IMR-90 (cell line): ENCODE results near the gene CUL9. TPM values are rescaled to one million over a fixed set of nuclear protein-coding genes. Genes with fewer than 3 reads are reported as not detected.
A peak's percentile ranks its signal among the peaks of the same experiment; 100 is the strongest.

Experiments
- ATAC-seq: fragments of 200-7000 bp; cut with Tn5 transposase; 2 replicates; pipeline ENCODE4 v1.9.1; 2020; ENCODE audit warnings: low read depth, mild to moderate bottlenecking, moderate library complexity
- BruUV-seq: library from RNA; stranded (reverse); fragments of 400-500 nt; replicated peaks from 2 replicates; lab custom pipeline; 2021; lab: Mats Ljungman, UMichigan
- CTCF ChIA-PET: fragments of 300-600 bp; formaldehyde crosslinking; extraction: SDS; loops from one replicate; lab custom pipeline; 2021; ENCODE audit warnings: antibody characterized with exemption; lab: Yijun Ruan, JAX
- POLR2A ChIA-PET: fragments of 300-600 bp; sonication (Branson Sonifier 250); formaldehyde crosslinking; loops from one replicate; lab custom pipeline; 2022; ENCODE audit warnings: antibody characterized with exemption; ENCODE audit not compliant: unreplicated experiment; lab: Charles Lee
- DNase-seq: peaks from one replicate; pipeline ENCODE4 v3.0.0; 2013
- H2AFZ ChIP-seq: replicated peaks from 2 replicates; pipeline ENCODE3; 2013; ENCODE audit warnings: low read length, mild to moderate bottlenecking; ENCODE audit not compliant: poor library complexity
- H2AK5ac ChIP-seq: 2 replicates; pipeline ENCODE4 v1.6.1; 2013; ENCODE audit warnings: low read depth, low read length, inconsistent platforms
- H2AK9ac ChIP-seq: replicated peaks from 2 replicates; pipeline ENCODE3; 2013; ENCODE audit warnings: mild to moderate bottlenecking, low read depth, low read length, moderate library complexity; ENCODE audit not compliant: poor library complexity
- H2BK120ac ChIP-seq: 2 replicates; pipeline ENCODE4 v1.6.1; 2013; ENCODE audit warnings: low read depth, low read length, inconsistent platforms
- H2BK15ac ChIP-seq: 3 replicates; pipeline ENCODE4 v1.6.1; 2013; ENCODE audit warnings: low read depth, low read length, inconsistent platforms
- H2BK20ac ChIP-seq: 2 replicates; pipeline ENCODE4 v1.6.1; 2013; ENCODE audit warnings: low read depth, mild to moderate bottlenecking, inconsistent platforms, low read length, moderate library complexity
- H2BK5ac ChIP-seq: 2 replicates; pipeline ENCODE4 v1.6.1; 2013; ENCODE audit warnings: mild to moderate bottlenecking, low read depth, low read length, inconsistent platforms; ENCODE audit not compliant: poor library complexity, severe bottlenecking
- H3K14ac ChIP-seq: replicated peaks from 2 replicates; pipeline ENCODE4 v1.6.1; 2013; ENCODE audit warnings: low read depth, low read length, inconsistent platforms
- H3K18ac ChIP-seq: 2 replicates; pipeline ENCODE4 v1.6.1; 2013; ENCODE audit warnings: low read depth, low read length, control low read depth
- H3K23ac ChIP-seq: 2 replicates; pipeline ENCODE4 v1.6.1; 2013; ENCODE audit warnings: low read depth, low read length, inconsistent platforms
- H3K27ac ChIP-seq: 2 replicates; pipeline ENCODE4 v1.5.1; 2013; ENCODE audit warnings: mild to moderate bottlenecking, control low read depth, low read length; ENCODE audit not compliant: insufficient read depth
- H3K27me3 ChIP-seq: 2 replicates; pipeline ENCODE4 v1.6.1; 2013; ENCODE audit warnings: low read length; ENCODE audit not compliant: control insufficient read depth, insufficient read depth
- H3K36me3 ChIP-seq: 2 replicates; pipeline ENCODE4 v1.6.1; 2013; ENCODE audit warnings: low read length, mixed read lengths; ENCODE audit not compliant: control insufficient read depth, insufficient read depth
- H3K4ac ChIP-seq: 2 replicates; pipeline ENCODE4 v1.6.1; 2013; ENCODE audit warnings: low read depth, low read length, inconsistent platforms
- H3K4me1 ChIP-seq: 2 replicates; pipeline ENCODE4 v1.6.1; 2013; ENCODE audit warnings: low read length, mixed read lengths; ENCODE audit not compliant: control insufficient read depth, insufficient read depth
- H3K4me2 ChIP-seq: 2 replicates; pipeline ENCODE4 v1.6.1; 2013; ENCODE audit warnings: low read depth, mild to moderate bottlenecking, control low read depth, low read length, moderate library complexity
- H3K4me3 ChIP-seq: 2 replicates; pipeline ENCODE4 v1.5.1; 2013; ENCODE audit warnings: low read depth, mild to moderate bottlenecking, control low read depth, low read length, moderate library complexity; ENCODE audit not compliant: insufficient read depth
- H3K56ac ChIP-seq: 2 replicates; pipeline ENCODE4 v1.6.1; 2013; ENCODE audit warnings: low read length, inconsistent platforms; ENCODE audit not compliant: insufficient read depth; ENCODE audit errors: extremely low read depth
- H3K79me1 ChIP-seq, 2 experiments: 2 replicates each; pipeline ENCODE4 v1.6.1; 2013; ENCODE audit warnings: low read length in 2 of 2, inconsistent platforms in 1 of 2, low read depth in 1 of 2
- H3K9ac ChIP-seq: 2 replicates; pipeline ENCODE4 v1.6.1; 2013; ENCODE audit warnings: low read depth, low read length, control low read depth
- H3K9me1 ChIP-seq: 2 replicates; pipeline ENCODE4 v1.6.1; 2013; ENCODE audit warnings: low read length, inconsistent platforms; ENCODE audit not compliant: insufficient read depth
- H3K9me3 ChIP-seq: 2 replicates; pipeline ENCODE4 v1.6.1; 2013; ENCODE audit warnings: low read length; ENCODE audit not compliant: control insufficient read depth, insufficient read depth
- H4K20me1 ChIP-seq: 2 replicates; pipeline ENCODE4 v1.6.1; 2013; ENCODE audit warnings: low read length, inconsistent platforms; ENCODE audit not compliant: insufficient read depth
- H4K5ac ChIP-seq: 2 replicates; pipeline ENCODE4 v1.6.1; 2013; ENCODE audit warnings: mild to moderate bottlenecking, low read depth, low read length, control low read depth
- H4K8ac ChIP-seq, 2 experiments: 2 replicates each; pipeline ENCODE4 v1.6.1; 2013; ENCODE audit warnings: low read depth in 2 of 2, low read length in 2 of 2, control low read depth in 1 of 2, inconsistent platforms in 1 of 2
- H4K91ac ChIP-seq: 2 replicates; pipeline ENCODE4 v1.6.1; 2013; ENCODE audit warnings: low read depth, low read length, inconsistent platforms; ENCODE audit not compliant: insufficient read depth
- CHD1 ChIP-seq: IDR thresholded peaks from 2 replicates; pipeline ENCODE4 v1.6.1; 2012; ENCODE audit warnings: low read depth, low read length, improper control_type of control experiment
- MAFK ChIP-seq: IDR thresholded peaks from 2 replicates; pipeline ENCODE4 v1.6.1; 2012; ENCODE audit warnings: low read depth, low read length, improper control_type of control experiment
- RAD21 ChIP-seq: IDR thresholded peaks from 2 replicates; pipeline ENCODE4 v1.6.1; 2012; ENCODE audit warnings: low read length, improper control_type of control experiment
- SMC3 ChIP-seq: fragments of 150-350 bp; IDR thresholded peaks from 2 replicates; pipeline ENCODE4 v1.6.1; 2016; ENCODE audit warnings: low read depth, mild to moderate bottlenecking, antibody characterized with exemption, low read length, moderate library complexity
- WGBS, 2 experiments: methylation state at CpG; one replicate each; pipeline versions ENCODE4 v1.1.5 to v1.1.7; 2013; ENCODE audit warnings: missing lambda C conversion rate in 2 of 2; ENCODE audit not compliant: insufficient read length in 1 of 2; ENCODE audit errors: extremely low coverage in 2 of 2; 5-methylcytosine and 5-hydroxymethylcytosine counted together
- dilution Hi-C: fragments of 300-500 bp; cut with HindIII; formaldehyde crosslinking; loops from one replicate; pipeline ENCODE4 v1.14.3; 2018; ENCODE audit warnings: low sequenced_read_pairs; ENCODE audit not compliant: unreplicated experiment
- in situ Hi-C: fragments of 300-500 bp; cut with MboI; formaldehyde crosslinking; loops from 3 replicates; pipeline ENCODE4 v1.14.3; 2019; ENCODE audit warnings: low sequenced_read_pairs, inconsistent platforms, mixed read lengths
- intact Hi-C: fragments of 100-400 bp; cut with micrococcal nuclease; formaldehyde crosslinking; loops from 2 replicates; pipeline ENCODE4 v1.10.0; 2022
- polyA plus RNA-seq, 3 experiments: library from polyadenylated mRNA; depleted of rRNA; stranded (reverse); fragments of >200 nt; gene quantifications; 2 replicates each; pipeline ENCODE4 v1.2.3, GENCODE V29; 2012; ENCODE audit warnings: low replicate concordance in 1 of 3
- total RNA-seq: library from RNA; depleted of rRNA; stranded (reverse); fragments of >200 nt; gene quantifications from 2 replicates; pipeline ENCODE4 v1.2.3, GENCODE V29; 2012
- TF ChIP-seq, protein P1 (sequence below): fragments of 150-350 bp; IDR thresholded peaks from 2 replicates; pipeline ENCODE4 v1.6.1; 2016; ENCODE audit warnings: low read depth, mild to moderate bottlenecking, low read length, moderate library complexity, borderline replicate concordance
- TF ChIP-seq, protein P2 (sequence below): fragments of 150-350 bp; IDR thresholded peaks from 2 replicates; pipeline ENCODE4 v1.6.1; 2017; ENCODE audit warnings: mild to moderate bottlenecking, antibody characterized with exemption, low read length, low read depth

Gene CUL9
- total and polyA plus RNA-seq, 2 of the 4 experiments (the other 2 are of a cell fraction), result 7.7 to 19.5 TPM

DNA sequence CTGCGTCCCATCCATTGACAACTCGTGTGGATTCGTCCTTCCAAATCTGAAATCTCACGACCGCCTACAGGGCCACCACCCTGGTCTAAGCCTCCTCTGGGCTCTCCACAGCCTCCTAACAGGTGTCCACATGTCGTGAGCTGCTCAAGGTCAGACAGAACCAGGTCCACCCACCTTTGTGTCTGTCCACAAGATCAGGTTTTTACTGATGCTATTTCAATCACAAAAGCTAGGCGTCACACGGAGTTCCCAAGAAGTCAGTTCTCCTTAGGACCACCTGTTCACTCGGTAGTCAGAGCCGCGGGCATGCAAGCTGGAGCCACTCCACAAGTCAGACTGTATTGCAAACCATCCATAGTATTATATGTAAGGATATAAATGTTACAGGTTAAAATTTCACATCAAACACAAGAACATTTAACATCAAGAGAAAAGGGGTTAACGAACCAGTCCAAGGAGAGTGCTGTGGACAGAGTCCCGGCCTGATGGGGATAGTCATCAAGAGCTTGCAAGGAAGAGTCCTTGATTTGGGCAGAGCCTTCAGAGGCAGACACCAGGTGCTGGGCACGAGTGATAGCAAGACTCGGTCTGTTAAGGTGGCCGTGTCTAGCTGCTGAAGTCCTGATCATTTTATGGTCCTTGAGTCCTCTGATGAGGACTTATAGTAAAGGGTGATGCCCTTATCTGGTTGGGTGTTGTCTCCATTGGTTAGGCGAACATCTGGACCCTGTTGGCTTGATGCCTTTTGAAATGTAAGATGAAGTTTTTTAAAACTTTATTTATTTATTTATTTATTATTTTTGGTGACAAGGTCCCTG, 48.0 kb downstream of the CUL9 start:
- no peaks in the 10 kb centered on the region for H3K9me3 ChIP-seq
- H3K56ac ChIP-seq, result no peak overlapping the region
- peak overlapping the region; percentile 33 to 91; a peak in 3 of 4 replicates for H4K8ac ChIP-seq
- peak overlapping the region; percentile 96 for H2AFZ ChIP-seq
- H2BK20ac ChIP-seq, result no peak overlapping the region
- H3K18ac ChIP-seq, result no peak overlapping the region
- H3K27me3 ChIP-seq, result peaks cover 21% of the 10 kb centered on the region
- H3K4me2 ChIP-seq, result peak overlapping the region; percentile 91
- no peak overlapping the region for H2BK15ac ChIP-seq
- H3K4me3 ChIP-seq, result no peak overlapping the region
- dilution Hi-C loops (no loop called here), intact Hi-C loops (loop anchor here (1.0 kb wide), 1 partner anchor 104 kb away; no protein-coding TSS in a partner anchor), in situ Hi-C loops (no loop called here)
- peaks cover 4% of the 10 kb centered on the region; the same call in 1 of the 2 replicates for H3K36me3 ChIP-seq
- H3K23ac ChIP-seq, result no peak overlapping the region; the same call in 1 of the 2 replicates
- ATAC-seq (no peak), DNase-seq (no peak)
- no peaks in the 10 kb centered on the region for H4K20me1 ChIP-seq
- H3K79me1 ChIP-seq, result peaks cover 0 to 8% of the 10 kb centered on the region in 2 experiments; a peak in 2 of 4 replicates
- H2BK5ac ChIP-seq, result no peak overlapping the region
- peak overlapping the region; percentile 70 for H2AK9ac ChIP-seq
- WGBS, 2 experiments, result 61% methylated on average over 7 of the region's 17 CpGs; no CpG with 5 or more reads in 1 of the 2 experiments
- ChIA-PET POLR2A (no interaction called here), CTCF (interaction anchor here (0.8 kb wide), 1 partner anchor 104 kb away, joined by 3 read pairs; no protein-coding TSS in a partner anchor)
- H3K9me1 ChIP-seq, result peaks cover 4% of the 10 kb centered on the region
- H3K14ac ChIP-seq, result no peak overlapping the region
- H3K4ac ChIP-seq, result no peak overlapping the region
- H4K5ac ChIP-seq, result peak overlapping the region; percentile 82; the same call in 1 of the 2 replicates
- peaks cover 4% of the 10 kb centered on the region; the same call in 1 of the 2 replicates for H3K4me1 ChIP-seq
- H3K27ac ChIP-seq, result no peak overlapping the region
- no peak overlapping the region for H3K9ac ChIP-seq
- H4K91ac ChIP-seq, result no peak overlapping the region
- 0 out of 2 replicates have a peak overlapping the region, but pooled peaks have one; percentile 2 for H2BK120ac ChIP-seq
- TF ChIP-seq, protein P1, sequence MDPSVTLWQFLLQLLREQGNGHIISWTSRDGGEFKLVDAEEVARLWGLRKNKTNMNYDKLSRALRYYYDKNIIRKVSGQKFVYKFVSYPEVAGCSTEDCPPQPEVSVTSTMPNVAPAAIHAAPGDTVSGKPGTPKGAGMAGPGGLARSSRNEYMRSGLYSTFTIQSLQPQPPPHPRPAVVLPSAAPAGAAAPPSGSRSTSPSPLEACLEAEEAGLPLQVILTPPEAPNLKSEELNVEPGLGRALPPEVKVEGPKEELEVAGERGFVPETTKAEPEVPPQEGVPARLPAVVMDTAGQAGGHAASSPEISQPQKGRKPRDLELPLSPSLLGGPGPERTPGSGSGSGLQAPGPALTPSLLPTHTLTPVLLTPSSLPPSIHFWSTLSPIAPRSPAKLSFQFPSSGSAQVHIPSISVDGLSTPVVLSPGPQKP, result no peak
- no peak for TF ChIP-seq RAD21
- no peak for TF ChIP-seq CHD1
- TF ChIP-seq, protein P2, sequence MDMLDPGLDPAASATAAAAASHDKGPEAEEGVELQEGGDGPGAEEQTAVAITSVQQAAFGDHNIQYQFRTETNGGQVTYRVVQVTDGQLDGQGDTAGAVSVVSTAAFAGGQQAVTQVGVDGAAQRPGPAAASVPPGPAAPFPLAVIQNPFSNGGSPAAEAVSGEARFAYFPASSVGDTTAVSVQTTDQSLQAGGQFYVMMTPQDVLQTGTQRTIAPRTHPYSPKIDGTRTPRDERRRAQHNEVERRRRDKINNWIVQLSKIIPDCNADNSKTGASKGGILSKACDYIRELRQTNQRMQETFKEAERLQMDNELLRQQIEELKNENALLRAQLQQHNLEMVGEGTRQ, result no peak
- no peak for TF ChIP-seq MAFK
- no peak for TF ChIP-seq SMC3
- no peak overlapping the region; the same call in 1 of the 2 replicates for H2AK5ac ChIP-seq
- BruUV-seq, result no TSS peak
